Measurements from ENCODE around the gene MAD1L1. TPM values are rescaled to one million over a fixed set of nuclear protein-coding genes. Genes with fewer than 3 reads are reported as not detected.

Gene MAD1L1
- total and polyA plus RNA-seq, 2 of the 13 experiments (the other 11 are each of a cell fraction or from before 2014, with no cell fraction given), result 17.4 to 64.7 TPM

DNA sequence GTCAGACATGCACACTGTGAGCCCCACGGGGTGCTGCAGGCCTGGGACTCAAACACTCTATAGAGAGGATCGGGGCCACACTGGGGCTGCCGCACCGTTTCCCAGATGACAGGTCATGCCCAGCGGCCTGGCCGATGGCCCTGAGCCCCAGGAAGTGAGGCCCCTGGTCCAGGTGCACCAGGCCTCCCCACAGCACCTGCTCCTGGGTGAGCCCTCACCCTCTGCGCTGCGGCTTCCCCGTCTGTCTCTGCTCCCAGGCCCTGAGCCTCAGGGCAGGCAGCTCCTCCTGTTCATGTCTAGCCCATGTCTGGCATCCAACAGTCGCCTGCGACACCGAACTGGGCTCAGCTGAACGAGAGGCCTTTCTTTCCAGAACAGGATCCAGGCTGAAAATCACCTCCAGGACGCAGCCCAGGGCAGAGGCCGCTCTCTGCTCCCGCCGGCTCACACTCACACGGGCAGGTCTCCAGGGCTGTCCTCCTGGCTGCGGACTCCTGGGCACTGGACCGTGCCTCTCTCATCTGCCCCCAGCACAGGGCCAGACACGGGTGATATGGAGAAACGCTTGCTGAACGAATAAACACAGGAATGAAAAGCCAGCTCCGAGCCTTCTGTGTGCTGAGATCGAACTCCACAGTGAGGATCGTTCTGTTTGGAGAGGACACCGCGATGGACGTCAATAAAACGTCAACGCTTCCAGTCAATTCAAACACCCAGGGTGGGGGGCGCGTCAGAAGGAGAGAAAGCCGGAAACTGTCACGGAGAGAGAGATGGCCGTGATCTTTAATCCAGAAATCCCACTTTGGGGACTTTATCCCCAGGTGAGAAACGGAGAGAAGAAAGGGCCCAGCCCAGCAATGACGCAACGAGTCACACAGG, 360.3 kb downstream of the MAD1L1 start (continued):
- TF ChIP-seq NFKB2 (CRISPR knock-in tag; IDR thresholded peaks at IDR 0.05; ENCODE audit: borderline replicate concordance) (0 out of 2 replicates have a peak, but pooled peaks have one; percentile 13), ZNF501 (CRISPR knock-in tag; IDR thresholded peaks at IDR 0.05) (peak; percentile 76; the same call in 1 of the 2 replicates), HIC2 (CRISPR knock-in tag; IDR thresholded peaks at IDR 0.05; ENCODE audit: low read depth) (0 out of 2 replicates have a peak, but pooled peaks have one; percentile 31), E2F5 (CRISPR knock-in tag; conservative IDR thresholded peaks at IDR 0.05) (no peak), TP53 (CRISPR knock-in tag; conservative IDR thresholded peaks at IDR 0.05) (no peak), WIZ (CRISPR knock-in tag; IDR thresholded peaks at IDR 0.05) (peak; percentile 10; the same call in 1 of the 2 replicates), ZBTB44 (CRISPR knock-in tag; IDR thresholded peaks at IDR 0.05) (no peak), ZBTB38 (CRISPR knock-in tag; IDR thresholded peaks at IDR 0.05) (peak; percentile 98), ZNF547 (CRISPR knock-in tag; IDR thresholded peaks at IDR 0.05) (0 out of 2 replicates have a peak, but pooled peaks have one; percentile 27), TSC22D2 (CRISPR knock-in tag; IDR thresholded peaks at IDR 0.05; ENCODE audit: borderline replicate concordance) (no peak), SAP130 (CRISPR knock-in tag; IDR thresholded peaks at IDR 0.05; ENCODE audit: low read depth) (0 out of 2 replicates have a peak, but pooled peaks have one; percentile 14), ZEB1 (IDR thresholded peaks at IDR 0.05; ENCODE audit: insufficient replicate concordance, low read depth) (no peak)
- TF ChIP-seq, protein P1, sequence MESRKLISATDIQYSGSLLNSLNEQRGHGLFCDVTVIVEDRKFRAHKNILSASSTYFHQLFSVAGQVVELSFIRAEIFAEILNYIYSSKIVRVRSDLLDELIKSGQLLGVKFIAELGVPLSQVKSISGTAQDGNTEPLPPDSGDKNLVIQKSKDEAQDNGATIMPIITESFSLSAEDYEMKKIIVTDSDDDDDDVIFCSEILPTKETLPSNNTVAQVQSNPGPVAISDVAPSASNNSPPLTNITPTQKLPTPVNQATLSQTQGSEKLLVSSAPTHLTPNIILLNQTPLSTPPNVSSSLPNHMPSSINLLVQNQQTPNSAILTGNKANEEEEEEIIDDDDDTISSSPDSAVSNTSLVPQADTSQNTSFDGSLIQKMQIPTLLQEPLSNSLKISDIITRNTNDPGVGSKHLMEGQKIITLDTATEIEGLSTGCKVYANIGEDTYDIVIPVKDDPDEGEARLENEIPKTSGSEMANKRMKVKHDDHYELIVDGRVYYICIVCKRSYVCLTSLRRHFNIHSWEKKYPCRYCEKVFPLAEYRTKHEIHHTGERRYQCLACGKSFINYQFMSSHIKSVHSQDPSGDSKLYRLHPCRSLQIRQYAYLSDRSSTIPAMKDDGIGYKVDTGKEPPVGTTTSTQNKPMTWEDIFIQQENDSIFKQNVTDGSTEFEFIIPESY (CRISPR knock-in tag; IDR thresholded peaks at IDR 0.05), result peak; percentile 75
- TF ChIP-seq, protein P2, sequence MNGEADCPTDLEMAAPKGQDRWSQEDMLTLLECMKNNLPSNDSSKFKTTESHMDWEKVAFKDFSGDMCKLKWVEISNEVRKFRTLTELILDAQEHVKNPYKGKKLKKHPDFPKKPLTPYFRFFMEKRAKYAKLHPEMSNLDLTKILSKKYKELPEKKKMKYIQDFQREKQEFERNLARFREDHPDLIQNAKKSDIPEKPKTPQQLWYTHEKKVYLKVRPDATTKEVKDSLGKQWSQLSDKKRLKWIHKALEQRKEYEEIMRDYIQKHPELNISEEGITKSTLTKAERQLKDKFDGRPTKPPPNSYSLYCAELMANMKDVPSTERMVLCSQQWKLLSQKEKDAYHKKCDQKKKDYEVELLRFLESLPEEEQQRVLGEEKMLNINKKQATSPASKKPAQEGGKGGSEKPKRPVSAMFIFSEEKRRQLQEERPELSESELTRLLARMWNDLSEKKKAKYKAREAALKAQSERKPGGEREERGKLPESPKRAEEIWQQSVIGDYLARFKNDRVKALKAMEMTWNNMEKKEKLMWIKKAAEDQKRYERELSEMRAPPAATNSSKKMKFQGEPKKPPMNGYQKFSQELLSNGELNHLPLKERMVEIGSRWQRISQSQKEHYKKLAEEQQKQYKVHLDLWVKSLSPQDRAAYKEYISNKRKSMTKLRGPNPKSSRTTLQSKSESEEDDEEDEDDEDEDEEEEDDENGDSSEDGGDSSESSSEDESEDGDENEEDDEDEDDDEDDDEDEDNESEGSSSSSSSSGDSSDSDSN (CRISPR knock-in tag; IDR thresholded peaks at IDR 0.05), result peak; percentile 25; the same call in 1 of the 2 replicates
- TF ChIP-seq, protein P3, sequence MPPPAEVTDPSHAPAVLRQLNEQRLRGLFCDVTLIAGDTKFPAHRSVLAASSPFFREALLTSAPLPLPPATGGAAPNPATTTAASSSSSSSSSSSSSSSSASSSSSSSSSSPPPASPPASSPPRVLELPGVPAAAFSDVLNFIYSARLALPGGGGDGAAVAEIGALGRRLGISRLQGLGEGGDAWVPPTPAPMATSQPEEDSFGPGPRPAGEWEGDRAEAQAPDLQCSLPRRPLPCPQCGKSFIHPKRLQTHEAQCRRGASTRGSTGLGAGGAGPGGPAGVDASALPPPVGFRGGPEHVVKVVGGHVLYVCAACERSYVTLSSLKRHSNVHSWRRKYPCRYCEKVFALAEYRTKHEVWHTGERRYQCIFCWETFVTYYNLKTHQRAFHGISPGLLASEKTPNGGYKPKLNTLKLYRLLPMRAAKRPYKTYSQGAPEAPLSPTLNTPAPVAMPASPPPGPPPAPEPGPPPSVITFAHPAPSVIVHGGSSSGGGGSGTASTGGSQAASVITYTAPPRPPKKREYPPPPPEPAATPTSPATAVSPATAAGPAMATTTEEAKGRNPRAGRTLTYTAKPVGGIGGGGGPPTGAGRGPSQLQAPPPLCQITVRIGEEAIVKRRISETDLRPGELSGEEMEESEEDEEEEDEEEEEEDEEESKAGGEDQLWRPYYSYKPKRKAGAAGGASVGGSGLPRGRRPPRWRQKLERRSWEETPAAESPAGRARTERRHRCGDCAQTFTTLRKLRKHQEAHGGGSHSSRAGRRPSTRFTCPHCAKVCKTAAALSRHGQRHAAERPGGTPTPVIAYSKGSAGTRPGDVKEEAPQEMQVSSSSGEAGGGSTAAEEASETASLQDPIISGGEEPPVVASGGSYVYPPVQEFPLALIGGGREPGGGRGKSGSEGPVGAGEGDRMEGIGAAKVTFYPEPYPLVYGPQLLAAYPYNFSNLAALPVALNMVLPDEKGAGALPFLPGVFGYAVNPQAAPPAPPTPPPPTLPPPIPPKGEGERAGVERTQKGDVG (CRISPR knock-in tag; IDR thresholded peaks at IDR 0.05; ENCODE audit: borderline replicate concordance), result 0 out of 2 replicates have a peak, but pooled peaks have one; percentile 73

Measured in HepG2 (cell line).